Neural cell (in vitro differentiated cells): ENCODE results near the gene GNPTG.

Experiments used
- EP300 ChIP-seq: fragments of 450-650 bp; conservative IDR thresholded peaks from 2 replicates; pipeline ENCODE4 v1.6.1; 2014; ENCODE audit warnings: antibody characterized with exemption, mild to moderate bottlenecking, moderate library complexity; ENCODE audit not compliant: poor library complexity, severe bottlenecking
- EZH2 ChIP-seq: fragments of 200-600, 300-800 bp; shearing (Covaris generic), sonication (generic); IDR thresholded peaks from 2 replicates; pipeline ENCODE4 v1.6.1; 2014; ENCODE audit warnings: antibody characterized with exemption, low read length, borderline replicate concordance, mild to moderate bottlenecking; ENCODE audit not compliant: insufficient read depth, poor library complexity, severe bottlenecking
- MXI1 ChIP-seq: fragments of 450-650 bp; conservative IDR thresholded peaks from 2 replicates; pipeline ENCODE4 v1.6.1; 2014; ENCODE audit warnings: antibody characterized with exemption, mild to moderate bottlenecking; ENCODE audit not compliant: poor library complexity, severe bottlenecking
- POLR2AphosphoS5 ChIP-seq: IDR thresholded peaks from 2 replicates; pipeline ENCODE4 v1.6.1; 2012
- SMC3 ChIP-seq: fragments of 450-650 bp; conservative IDR thresholded peaks from 2 replicates; pipeline ENCODE4 v1.6.1; 2014; ENCODE audit warnings: antibody characterized with exemption, mild to moderate bottlenecking, moderate library complexity; ENCODE audit not compliant: poor library complexity
- TAF1 ChIP-seq: IDR thresholded peaks from 2 replicates; pipeline ENCODE4 v1.6.1; 2012; ENCODE audit warnings: low read depth
- TF ChIP-seq, protein P1 (sequence below): fragments of 450-650 bp; IDR thresholded peaks from 2 replicates; pipeline ENCODE4 v1.5.1; 2014; ENCODE audit warnings: antibody characterized with exemption, mild to moderate bottlenecking, moderate library complexity; ENCODE audit not compliant: poor library complexity, severe bottlenecking
- TF ChIP-seq, protein P2 (sequence below): IDR thresholded peaks from 2 replicates; pipeline ENCODE4 v1.6.1; 2012; ENCODE audit warnings: borderline replicate concordance

DNA sequence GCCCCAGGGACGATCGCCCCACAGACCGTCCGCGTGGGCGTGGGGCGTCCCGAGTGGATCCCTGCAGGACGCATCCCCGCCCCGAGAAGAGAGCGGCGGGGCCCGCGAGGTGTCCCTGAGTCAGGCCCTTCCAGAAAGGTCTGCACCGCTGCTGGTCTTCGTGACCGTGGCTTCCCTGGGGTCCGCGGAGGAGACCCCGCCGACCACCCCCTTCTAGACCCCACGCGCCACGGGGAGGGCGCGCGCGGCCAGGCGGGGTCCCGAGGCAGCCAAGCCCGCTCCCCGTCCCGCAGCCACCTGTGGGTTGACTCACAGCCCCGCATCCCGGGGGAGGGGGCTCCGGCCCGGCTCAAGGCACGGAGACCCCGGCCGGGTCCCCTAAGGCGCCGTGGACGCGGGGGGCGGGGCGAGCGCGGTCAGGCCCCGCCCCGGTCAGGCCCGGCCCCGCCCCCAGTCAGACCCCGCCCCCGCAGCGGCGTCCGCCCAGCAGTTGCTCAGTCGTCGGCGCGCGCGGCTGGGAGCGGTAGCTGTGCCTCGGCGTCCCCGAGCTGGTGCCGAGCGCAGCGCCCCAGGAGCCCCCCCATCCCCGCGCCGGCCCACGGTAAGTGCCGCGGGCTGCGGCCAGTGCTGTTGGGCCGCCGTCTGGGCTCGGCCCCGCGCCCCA is 18.4 kb upstream of the GNPTG start, which contains the start of gene BAIAP3:
- TF ChIP-seq, protein P1, sequence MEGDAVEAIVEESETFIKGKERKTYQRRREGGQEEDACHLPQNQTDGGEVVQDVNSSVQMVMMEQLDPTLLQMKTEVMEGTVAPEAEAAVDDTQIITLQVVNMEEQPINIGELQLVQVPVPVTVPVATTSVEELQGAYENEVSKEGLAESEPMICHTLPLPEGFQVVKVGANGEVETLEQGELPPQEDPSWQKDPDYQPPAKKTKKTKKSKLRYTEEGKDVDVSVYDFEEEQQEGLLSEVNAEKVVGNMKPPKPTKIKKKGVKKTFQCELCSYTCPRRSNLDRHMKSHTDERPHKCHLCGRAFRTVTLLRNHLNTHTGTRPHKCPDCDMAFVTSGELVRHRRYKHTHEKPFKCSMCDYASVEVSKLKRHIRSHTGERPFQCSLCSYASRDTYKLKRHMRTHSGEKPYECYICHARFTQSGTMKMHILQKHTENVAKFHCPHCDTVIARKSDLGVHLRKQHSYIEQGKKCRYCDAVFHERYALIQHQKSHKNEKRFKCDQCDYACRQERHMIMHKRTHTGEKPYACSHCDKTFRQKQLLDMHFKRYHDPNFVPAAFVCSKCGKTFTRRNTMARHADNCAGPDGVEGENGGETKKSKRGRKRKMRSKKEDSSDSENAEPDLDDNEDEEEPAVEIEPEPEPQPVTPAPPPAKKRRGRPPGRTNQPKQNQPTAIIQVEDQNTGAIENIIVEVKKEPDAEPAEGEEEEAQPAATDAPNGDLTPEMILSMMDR, result no peak
- peak; percentile 78 for TF ChIP-seq POLR2AphosphoS5
- TF ChIP-seq, protein P2, sequence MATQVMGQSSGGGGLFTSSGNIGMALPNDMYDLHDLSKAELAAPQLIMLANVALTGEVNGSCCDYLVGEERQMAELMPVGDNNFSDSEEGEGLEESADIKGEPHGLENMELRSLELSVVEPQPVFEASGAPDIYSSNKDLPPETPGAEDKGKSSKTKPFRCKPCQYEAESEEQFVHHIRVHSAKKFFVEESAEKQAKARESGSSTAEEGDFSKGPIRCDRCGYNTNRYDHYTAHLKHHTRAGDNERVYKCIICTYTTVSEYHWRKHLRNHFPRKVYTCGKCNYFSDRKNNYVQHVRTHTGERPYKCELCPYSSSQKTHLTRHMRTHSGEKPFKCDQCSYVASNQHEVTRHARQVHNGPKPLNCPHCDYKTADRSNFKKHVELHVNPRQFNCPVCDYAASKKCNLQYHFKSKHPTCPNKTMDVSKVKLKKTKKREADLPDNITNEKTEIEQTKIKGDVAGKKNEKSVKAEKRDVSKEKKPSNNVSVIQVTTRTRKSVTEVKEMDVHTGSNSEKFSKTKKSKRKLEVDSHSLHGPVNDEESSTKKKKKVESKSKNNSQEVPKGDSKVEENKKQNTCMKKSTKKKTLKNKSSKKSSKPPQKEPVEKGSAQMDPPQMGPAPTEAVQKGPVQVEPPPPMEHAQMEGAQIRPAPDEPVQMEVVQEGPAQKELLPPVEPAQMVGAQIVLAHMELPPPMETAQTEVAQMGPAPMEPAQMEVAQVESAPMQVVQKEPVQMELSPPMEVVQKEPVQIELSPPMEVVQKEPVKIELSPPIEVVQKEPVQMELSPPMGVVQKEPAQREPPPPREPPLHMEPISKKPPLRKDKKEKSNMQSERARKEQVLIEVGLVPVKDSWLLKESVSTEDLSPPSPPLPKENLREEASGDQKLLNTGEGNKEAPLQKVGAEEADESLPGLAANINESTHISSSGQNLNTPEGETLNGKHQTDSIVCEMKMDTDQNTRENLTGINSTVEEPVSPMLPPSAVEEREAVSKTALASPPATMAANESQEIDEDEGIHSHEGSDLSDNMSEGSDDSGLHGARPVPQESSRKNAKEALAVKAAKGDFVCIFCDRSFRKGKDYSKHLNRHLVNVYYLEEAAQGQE, result no peak
- TF ChIP-seq TAF1, result no peak
- TF ChIP-seq EZH2, result no peak
- TF ChIP-seq SMC3, result no peak
- no peak for TF ChIP-seq EP300
- TF ChIP-seq MXI1, result no peak
